Natural killer cell (primary cell): ENCODE results near the gene RDM1. TPM values are rescaled to one million over a fixed set of nuclear protein-coding genes. Genes with fewer than 3 reads are reported as not detected.

Experiments used
- ATAC-seq, 3 donors: fragments of 150-1000 bp in 2 of 3; fragments of 200-7000 bp in 1 of 3; cut with Tn5 transposase; 1 replicate in 1 of 3; 2 replicates in 2 of 3; pipeline ENCODE4 v1.10.0; 2021; ENCODE audit warnings: mild to moderate bottlenecking in 2 of 3, moderate library complexity in 2 of 3
- DNase-seq, 2 donors: peaks; one replicate each; pipeline versions ENCODE4 v3.0.0 to v3.0.0-alpha.2; 2013 to 2021; ENCODE audit warnings: mixed read lengths in 1 of 2
- H3K27ac ChIP-seq: one replicate; pipeline ENCODE4 v1.5.1; 2013; ENCODE audit warnings: mild to moderate bottlenecking, low read length
- H3K27me3 ChIP-seq: one replicate; pipeline ENCODE4 v1.6.1; 2013; ENCODE audit warnings: low read length; ENCODE audit not compliant: control insufficient read depth, insufficient read depth
- H3K36me3 ChIP-seq: one replicate; pipeline ENCODE4 v1.6.1; 2013; ENCODE audit warnings: low read length; ENCODE audit not compliant: control insufficient read depth, insufficient read depth
- H3K4me1 ChIP-seq: one replicate; pipeline ENCODE4 v1.6.1; 2013; ENCODE audit warnings: low read length; ENCODE audit not compliant: control insufficient read depth, insufficient read depth
- H3K4me3 ChIP-seq: one replicate; pipeline ENCODE4 v1.5.1; 2013; ENCODE audit warnings: low read length
- H3K9me3 ChIP-seq: one replicate; pipeline ENCODE4 v1.6.1; 2013; ENCODE audit warnings: low read length; ENCODE audit not compliant: control insufficient read depth, insufficient read depth
- H3K27ac Mint-ChIP-seq, 2 donors: one replicate each; pipeline ENCODE4 v1.8.0; 2022; ENCODE audit warnings: mild to moderate bottlenecking in 2 of 2, mixed read lengths in 2 of 2, moderate library complexity in 1 of 2
- H3K27me3 Mint-ChIP-seq, 2 donors: one replicate each; pipeline ENCODE4 v1.8.0; 2022; ENCODE audit warnings: low read depth in 2 of 2, mixed read lengths in 2 of 2
- H3K36me3 Mint-ChIP-seq: one replicate; pipeline ENCODE4 v1.8.0; 2022; ENCODE audit warnings: mixed read lengths
- H3K4me1 Mint-ChIP-seq, 2 donors: one replicate each; pipeline ENCODE4 v1.8.0; 2022; ENCODE audit warnings: mixed read lengths in 2 of 2
- H3K4me3 Mint-ChIP-seq: one replicate; pipeline ENCODE4 v1.8.0; 2022; ENCODE audit warnings: mild to moderate bottlenecking, moderate library complexity, mixed read lengths
- H3K9me3 Mint-ChIP-seq, 2 donors: one replicate each; pipeline ENCODE4 v1.8.0; 2022; ENCODE audit warnings: mixed read lengths in 2 of 2
- WGBS: methylation state at CpG from one replicate; pipeline ENCODE4 v1.1.7; 2013; ENCODE audit warnings: missing lambda C conversion rate; ENCODE audit not compliant: insufficient coverage; 5-methylcytosine and 5-hydroxymethylcytosine counted together
- intact Hi-C: fragments of 100-400 bp; cut with micrococcal nuclease; formaldehyde crosslinking; loops from one replicate; pipeline ENCODE4 v1.14.2; 2022
- total RNA-seq, 4 donors: library from RNA; stranded (reverse); fragments of 120-200 nt in 1 of 4; gene quantifications; one replicate each; pipeline versions ENCODE4 v1.2.3 to v1.2.4, GENCODE V29; 2013 to 2022
- TF ChIP-seq, protein P1 (sequence below): fragments of 200-600 bp; IDR thresholded peaks from one replicate; pipeline ENCODE4 v1.8.0; 2022; ENCODE audit warnings: antibody characterized with exemption

The RDM1 gene
- total RNA-seq, 3 donors from 2014 or later (not counting 1 experiment from before 2014, with no cell fraction given): 0.48 to 1.00 (median 0.61) TPM

DNA sequence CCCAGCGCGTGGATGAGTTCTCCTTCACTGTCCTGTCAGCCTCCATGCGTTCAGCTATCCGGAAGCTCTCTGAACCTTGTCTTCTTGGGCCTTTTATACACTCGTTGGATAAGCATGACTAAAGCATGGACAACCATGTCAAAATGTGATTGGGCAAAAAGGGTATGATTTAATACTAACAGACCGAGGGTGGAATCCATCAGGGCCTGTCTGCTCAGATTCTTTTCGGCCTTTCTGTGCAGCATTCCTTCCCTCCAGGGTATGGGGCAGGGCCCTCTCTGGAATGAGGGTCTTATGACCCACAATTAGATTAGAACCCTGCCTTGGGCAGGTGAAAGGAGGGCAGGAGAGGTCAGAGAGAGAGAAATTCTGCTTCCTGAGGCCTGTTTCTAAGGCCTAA is 36.4 kb downstream of the RDM1 start:
- H3K4me3 ChIP-seq: no peak overlapping the region
- no peak overlapping the region for H3K27ac ChIP-seq
- H3K4me1 ChIP-seq: peaks cover 97% of the 10 kb centered on the region
- H3K4me1 Mint-ChIP-seq: peaks cover 84 to 90% of the 10 kb centered on the region in 2 donors
- H3K27me3 ChIP-seq: no peaks in the 10 kb centered on the region
- H3K36me3 ChIP-seq: no peaks in the 10 kb centered on the region
- peak overlapping the region; percentile 97 to 98 for H3K27ac Mint-ChIP-seq
- no peaks in the 10 kb centered on the region for H3K9me3 ChIP-seq
- H3K4me3 Mint-ChIP-seq: peak overlapping the region; percentile 17
- no peaks in the 10 kb centered on the region for H3K27me3 Mint-ChIP-seq
- intact Hi-C loops: loop anchor here (5.0 kb wide), 3 partner anchors 193 to 652 kb away; partner anchors contain the start of genes CCL4L2 and SLFN5
- ATAC-seq (no peak), DNase-seq (no peak)
- no peaks in the 10 kb centered on the region for H3K36me3 Mint-ChIP-seq
- H3K9me3 Mint-ChIP-seq: no peaks in the 10 kb centered on the region
- TF ChIP-seq, protein P1, sequence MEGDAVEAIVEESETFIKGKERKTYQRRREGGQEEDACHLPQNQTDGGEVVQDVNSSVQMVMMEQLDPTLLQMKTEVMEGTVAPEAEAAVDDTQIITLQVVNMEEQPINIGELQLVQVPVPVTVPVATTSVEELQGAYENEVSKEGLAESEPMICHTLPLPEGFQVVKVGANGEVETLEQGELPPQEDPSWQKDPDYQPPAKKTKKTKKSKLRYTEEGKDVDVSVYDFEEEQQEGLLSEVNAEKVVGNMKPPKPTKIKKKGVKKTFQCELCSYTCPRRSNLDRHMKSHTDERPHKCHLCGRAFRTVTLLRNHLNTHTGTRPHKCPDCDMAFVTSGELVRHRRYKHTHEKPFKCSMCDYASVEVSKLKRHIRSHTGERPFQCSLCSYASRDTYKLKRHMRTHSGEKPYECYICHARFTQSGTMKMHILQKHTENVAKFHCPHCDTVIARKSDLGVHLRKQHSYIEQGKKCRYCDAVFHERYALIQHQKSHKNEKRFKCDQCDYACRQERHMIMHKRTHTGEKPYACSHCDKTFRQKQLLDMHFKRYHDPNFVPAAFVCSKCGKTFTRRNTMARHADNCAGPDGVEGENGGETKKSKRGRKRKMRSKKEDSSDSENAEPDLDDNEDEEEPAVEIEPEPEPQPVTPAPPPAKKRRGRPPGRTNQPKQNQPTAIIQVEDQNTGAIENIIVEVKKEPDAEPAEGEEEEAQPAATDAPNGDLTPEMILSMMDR: no peak
- WGBS: 96% methylated on average over 7 of the region's 7 CpGs

GRCh38 chr17:35893751-35894150 is 36.8 kb downstream of the RDM1 start:
- Histone ChIP-seq H3K27me3 (no peaks in the 10 kb centered on the region), H3K9me3 (no peaks in the 10 kb centered on the region), H3K4me3 (no peak overlapping the region), H3K4me1 (peaks cover 97% of the 10 kb centered on the region), H3K36me3 (no peaks in the 10 kb centered on the region), H3K27ac (no peak overlapping the region)
- ATAC-seq (no peak), DNase-seq (no peak)
- peak overlapping the region; percentile 97 to 98 for H3K27ac Mint-ChIP-seq
- H3K36me3 Mint-ChIP-seq: no peaks in the 10 kb centered on the region
- 94% methylated on average over 4 of the region's 4 CpGs for WGBS
- intact Hi-C loops: loop anchor here (5.0 kb wide), 3 partner anchors 194 to 651 kb away; partner anchors contain the start of genes CCL4L2 and SLFN5
- TF ChIP-seq, protein P1: no peak
- H3K9me3 Mint-ChIP-seq: no peaks in the 10 kb centered on the region
- no peak overlapping the region for H3K4me3 Mint-ChIP-seq
- no peaks in the 10 kb centered on the region for H3K27me3 Mint-ChIP-seq
- peaks cover 84 to 90% of the 10 kb centered on the region in 2 donors for H3K4me1 Mint-ChIP-seq

GRCh38 chr17:35892091-35893035 is 38.2 kb downstream of the RDM1 start:
- Histone ChIP-seq H3K4me3 (no peak overlapping the region), H3K27me3 (no peaks in the 10 kb centered on the region), H3K4me1 (peaks cover 98% of the 10 kb centered on the region), H3K36me3 (no peaks in the 10 kb centered on the region), H3K27ac (peak overlapping the region; percentile 75), H3K9me3 (no peaks in the 10 kb centered on the region)
- Mint-ChIP-seq H3K27ac (peak overlapping the region; percentile 97 to 98), H3K9me3 (no peaks in the 10 kb centered on the region), H3K4me1 (peaks cover 82 to 88% of the 10 kb centered on the region in 2 donors), H3K36me3 (no peaks in the 10 kb centered on the region), H3K27me3 (no peaks in the 10 kb centered on the region), H3K4me3 (peak overlapping the region; percentile 80)
- peak; percentile 25 to 51 (median 36) for ATAC-seq
- intact Hi-C loops: loop anchor here (5.0 kb wide), 3 partner anchors 195 to 650 kb away; partner anchors contain the start of genes CCL4L2 and SLFN5
- WGBS: 35% methylated on average over 4 of the region's 6 CpGs
- TF ChIP-seq, protein P1: no peak
- DNase-seq: peak; percentile 68 to 74
